Caki2 (cell line): ENCODE data around the gene SART1. TPM values are rescaled to one million over a fixed set of nuclear protein-coding genes. Genes with fewer than 3 reads are reported as not detected.

Experiments used
- DNase-seq: peaks from one replicate; pipeline ENCODE4 v3.0.0-alpha.2; 2015; ENCODE audit warnings: low read depth
- in situ Hi-C: cut with HindIII; loops from 2 replicates; pipeline ENCODE4 v1.10.0; 2016; ENCODE audit warnings: low sequenced_read_pairs, low pct_unique_long_range_greater_than_20kb, mixed read lengths
- total RNA-seq: library from RNA; depleted of rRNA; stranded (reverse); fragments of >200 nt; shearing (Covaris generic); gene quantifications from 2 replicates; pipeline ENCODE4 v1.2.3, GENCODE V29; 2014; ENCODE audit warnings: low replicate concordance

The SART1 gene
- total RNA-seq, 1 experiment from 2014 or later = 68.3 TPM

GRCh38 chr11:65979261-65979759 lies 17.8 kb downstream of the SART1 start:
- no peak for DNase-seq
- in situ Hi-C loops = no loop called here

GRCh38 chr11:65981101-65981740 lies 19.7 kb downstream of the SART1 start:
- DNase-seq = no peak
- in situ Hi-C loops = no loop called here

- in situ Hi-C loops = no loop called here
- DNase-seq = no peak
Observed at GRCh38 chr11:65981972-65982823, 20.7 kb downstream of the SART1 start.

GRCh38 chr11:65982824-65983588 lies 21.5 kb downstream of the SART1 start:
- DNase-seq = no peak
- in situ Hi-C loops = no loop called here

- in situ Hi-C loops = no loop called here
- no peak for DNase-seq
Observed at GRCh38 chr11:65983589-65983987, 22.1 kb downstream of the SART1 start.

GRCh38 chr11:65987336-65987735 lies 25.8 kb downstream of the SART1 start:
- DNase-seq = no peak
- in situ Hi-C loops = no loop called here

- peak; percentile 86 for DNase-seq
- in situ Hi-C loops = no loop called here
Observed at GRCh38 chr11:65988791-65989592, 27.5 kb downstream of the SART1 start.

GRCh38 chr11:65992056-65992455 lies 30.5 kb downstream of the SART1 start:
- in situ Hi-C loops = no loop called here
- DNase-seq = no peak

GRCh38 chr11:65997286-65997685 lies 35.8 kb downstream of the SART1 start:
- no peak for DNase-seq
- in situ Hi-C loops = no loop called here

GRCh38 chr11:66001942-66002647 lies 40.6 kb downstream of the SART1 start, which contains the start of the genes BANF1 and EIF1AD:
Gene BANF1, plus strand, starts transcription at chr11:66002503. Its CDS starts 748 bp downstream, at chr11:66003251.
Gene EIF1AD, minus strand, starts transcription at chr11:66002157. Its CDS starts 1,768 bp downstream, at chr11:66000389.
- in situ Hi-C loops = no loop called here
- peak; percentile 97 for DNase-seq

- peak; percentile 36 for DNase-seq
- in situ Hi-C loops = no loop called here
Observed at GRCh38 chr11:66002648-66003225, 41.2 kb downstream of the SART1 start.

GRCh38 chr11:66003291-66003690 lies 41.8 kb downstream of the SART1 start:
- in situ Hi-C loops = no loop called here
- DNase-seq = no peak

GRCh38 chr11:66004186-66004585 lies 42.7 kb downstream of the SART1 start:
- in situ Hi-C loops = no loop called here

GRCh38 chr11:66006134-66006890 lies 44.8 kb downstream of the SART1 start:
- in situ Hi-C loops = no loop called here
- no peak for DNase-seq

More at GRCh38 chr11:66004186-66004585, 42.7 kb downstream of the SART1 start:
- no peak for DNase-seq

GRCh38 chr11:66006891-66007176 lies 45.3 kb downstream of the SART1 start:
- in situ Hi-C loops = no loop called here

GRCh38 chr11:66007201-66007634 lies 45.7 kb downstream of the SART1 start:
- in situ Hi-C loops = no loop called here
- no peak for DNase-seq

More at GRCh38 chr11:66006891-66007176, 45.3 kb downstream of the SART1 start:
- no peak for DNase-seq
